ENCODE data around the gene SMAD6. TPM values are rescaled to one million over a fixed set of nuclear protein-coding genes. Genes with fewer than 3 reads are reported as not detected.

Gene SMAD6
- total and polyA plus RNA-seq, 9 of the 15 experiments (the other 6 are each of a cell fraction or from before 2014, with no cell fraction given) = 0.10 to 15.5 (median 3.7) TPM

GRCh38 chr15:66770518-66771350 is 68.7 kb downstream of the SMAD6 start (continued):
- TF ChIP-seq ZNF407 (IDR thresholded peaks at IDR 0.05; ENCODE audit: low read depth) (no peak), ARNT (IDR thresholded peaks at IDR 0.05) (no peak), ZNF23 (CRISPR knock-in tag; IDR thresholded peaks at IDR 0.05) (no peak), ZHX1 (conservative IDR thresholded peaks at IDR 0.05; ENCODE audit: low read length) (no peak), KLF10 (CRISPR knock-in tag; IDR thresholded peaks at IDR 0.05) (no peak), TEAD4 (IDR thresholded peaks at IDR 0.05; ENCODE audit: low read length) (no peak), TEAD4 (CRISPR knock-in tag; IDR thresholded peaks at IDR 0.05; ENCODE audit: borderline replicate concordance) (no peak)

Data from K562 (cell line).